HG02973 (cell line): ENCODE results near the gene THAP2.

ENCODE experiments used
- ATAC-seq: cut with Tn5 transposase; IDR thresholded peaks from one replicate; pipeline ENCODE4 v1.9.1; 2021; ENCODE audit warnings: moderate library complexity; ENCODE audit not compliant: unreplicated experiment

THAP2 gene

DNA sequence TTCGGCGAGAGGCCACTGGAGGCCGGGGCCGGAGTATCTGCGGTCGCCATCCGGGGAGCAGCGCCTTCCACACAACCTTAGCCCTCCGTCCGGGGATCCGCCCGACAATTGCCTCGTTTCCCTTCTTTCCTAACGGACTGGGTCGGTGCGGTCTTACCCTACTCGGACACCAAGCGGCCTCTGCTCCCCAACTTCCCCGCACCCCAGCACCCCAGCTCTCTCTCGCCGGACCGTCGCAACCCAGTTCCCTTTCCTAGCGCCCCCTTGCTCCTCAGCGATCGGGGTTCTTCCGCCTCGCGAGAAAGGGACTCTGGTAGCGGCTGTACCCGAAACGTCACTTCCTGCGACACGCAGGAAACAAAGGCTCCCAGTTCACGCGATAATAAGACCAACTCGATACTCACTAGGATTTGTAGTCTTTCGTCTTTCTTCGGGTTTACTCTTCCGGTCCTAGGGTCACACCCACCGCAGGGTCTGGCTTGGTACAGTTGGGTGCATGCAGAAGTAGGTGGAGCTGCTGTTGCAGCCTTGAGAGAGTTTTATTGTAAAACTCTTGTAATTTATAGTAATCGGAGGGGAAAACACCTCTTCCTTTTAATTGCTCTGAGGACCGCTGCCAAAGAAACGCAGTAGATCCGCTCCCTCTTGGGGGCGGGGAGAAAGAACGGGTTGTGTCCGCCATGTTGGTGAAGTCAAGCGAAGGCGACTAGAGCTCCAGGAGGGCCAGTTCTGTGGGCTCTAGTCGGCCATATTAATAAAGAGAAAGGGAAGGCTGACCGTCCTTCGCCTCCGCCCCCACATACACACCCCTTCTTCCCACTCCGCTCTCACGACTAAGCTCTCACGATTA is at the start of gene THAP2, which contains the start of gene ZFC3H1:
Gene THAP2 (plus strand): TSS at position 741 of the 850 bp plus-strand sequence. CDS start 209 bp downstream, outside the sequence.
Gene ZFC3H1 (minus strand): TSS at position 288 of the 850 bp plus-strand sequence. CDS start 238 bp downstream, at position 50.
- ATAC-seq: peak; percentile 93

DNA sequence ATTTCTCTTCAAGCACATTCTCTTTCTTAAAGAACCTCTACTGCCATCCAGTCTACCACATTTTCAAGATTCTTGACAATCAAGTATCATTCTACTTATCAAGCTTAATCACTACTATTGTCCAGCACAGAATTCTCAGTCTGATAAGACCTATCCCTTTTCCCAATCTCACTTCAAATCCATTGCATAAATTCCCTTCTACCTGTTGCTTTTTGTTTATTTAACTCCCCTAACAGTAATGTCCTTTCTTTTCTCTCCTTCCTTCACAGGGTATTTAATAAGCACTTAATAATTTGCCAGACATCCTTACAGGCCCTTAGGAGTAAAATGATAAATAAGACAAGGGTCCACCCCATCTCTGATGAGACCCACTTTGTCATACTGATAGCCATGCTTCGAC is 42.2 kb upstream of the THAP2 start:
- no peak for ATAC-seq

- no peak for ATAC-seq
These were observed 38.6 kb upstream of the THAP2 start for GRCh38 chr12:71625476-71625875.

GRCh38 chr12:71626098-71626497 is 38.0 kb upstream of the THAP2 start:
- no peak for ATAC-seq

- no peak for ATAC-seq
These were observed 37.3 kb upstream of the THAP2 start for GRCh38 chr12:71626768-71627167.

- no peak for ATAC-seq
These were observed 36.6 kb upstream of the THAP2 start for GRCh38 chr12:71627438-71628002.

DNA sequence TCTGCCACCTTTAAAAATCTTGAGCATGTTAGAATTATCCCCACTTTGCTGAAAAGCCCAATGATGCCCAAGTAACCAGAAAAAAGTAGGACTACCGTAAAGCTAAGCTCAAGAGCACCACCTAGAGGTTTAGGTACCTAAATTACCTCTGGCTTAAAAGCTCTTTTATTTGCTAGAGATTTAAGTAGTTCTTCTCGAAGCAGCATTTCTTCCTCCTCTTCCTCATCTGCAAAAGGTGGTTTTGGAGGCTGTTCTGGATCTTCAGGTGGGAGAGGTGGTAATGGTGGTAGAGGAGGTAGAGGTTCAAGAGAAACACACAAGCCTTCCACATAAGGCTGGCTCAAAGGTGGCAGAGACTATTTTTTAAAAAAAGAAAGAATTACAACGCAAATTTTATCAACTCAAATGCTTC is 27.4 kb upstream of the THAP2 start:
- ATAC-seq: peak; percentile 50

DNA sequence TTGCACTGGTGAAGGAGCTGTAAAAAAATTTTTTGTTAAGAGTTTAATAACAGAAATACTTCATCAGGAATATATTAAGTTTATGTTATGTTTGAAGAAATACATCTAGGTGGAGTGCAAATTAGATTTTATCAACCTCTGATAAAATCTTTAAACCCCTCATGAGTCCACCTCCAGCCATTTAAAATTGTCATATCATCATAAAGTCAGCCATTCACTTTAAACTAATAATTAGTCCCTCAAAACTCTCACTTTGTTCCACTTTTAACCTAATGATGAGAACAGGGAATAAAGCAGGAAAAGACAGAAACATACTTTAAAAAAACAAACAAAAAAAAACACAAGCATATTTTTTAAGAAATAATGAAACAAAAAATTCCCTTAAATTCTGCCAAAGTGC is 25.6 kb upstream of the THAP2 start:
- no peak for ATAC-seq

DNA sequence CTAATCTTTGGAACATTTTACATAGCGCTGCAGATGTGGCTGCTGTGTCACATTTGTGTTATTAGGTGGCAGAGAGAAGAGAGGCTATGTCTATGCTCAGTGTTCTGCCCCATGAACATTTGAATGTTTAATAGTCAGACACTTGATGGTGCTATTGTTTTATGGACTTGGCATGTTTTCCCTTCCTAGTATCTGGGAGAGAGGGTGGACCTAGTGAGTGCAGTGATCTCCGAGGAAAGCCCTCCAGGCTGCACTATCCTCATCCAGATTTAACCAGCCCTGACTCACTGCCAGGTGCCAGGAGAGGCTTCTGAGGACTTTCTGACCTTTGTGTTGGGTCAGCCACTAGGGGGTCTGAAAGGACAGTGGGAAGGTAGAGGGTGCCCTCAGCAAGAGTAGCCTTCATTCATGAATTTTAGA is 24.8 kb upstream of the THAP2 start:
- ATAC-seq: peak; percentile 40

DNA sequence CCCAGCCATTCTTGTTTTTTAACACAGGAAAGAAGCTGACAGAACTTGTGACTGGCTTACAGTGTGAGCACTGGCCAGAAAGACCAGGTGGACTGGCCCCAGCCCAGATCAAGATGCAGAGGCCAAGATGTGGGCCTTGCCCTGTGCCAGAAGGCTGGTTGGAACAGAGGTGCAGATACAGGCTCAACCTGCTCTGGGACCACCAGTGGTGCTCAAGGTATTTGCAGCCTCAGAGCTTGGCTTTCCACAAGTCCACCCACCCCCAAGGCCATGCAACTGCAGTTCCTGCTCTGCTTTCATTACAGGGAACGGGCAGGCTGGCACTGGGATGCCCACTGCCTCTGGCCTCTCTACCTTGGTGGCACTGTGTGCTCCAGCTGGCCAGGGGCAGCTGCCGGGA is 23.8 kb upstream of the THAP2 start:
- ATAC-seq: no peak

DNA sequence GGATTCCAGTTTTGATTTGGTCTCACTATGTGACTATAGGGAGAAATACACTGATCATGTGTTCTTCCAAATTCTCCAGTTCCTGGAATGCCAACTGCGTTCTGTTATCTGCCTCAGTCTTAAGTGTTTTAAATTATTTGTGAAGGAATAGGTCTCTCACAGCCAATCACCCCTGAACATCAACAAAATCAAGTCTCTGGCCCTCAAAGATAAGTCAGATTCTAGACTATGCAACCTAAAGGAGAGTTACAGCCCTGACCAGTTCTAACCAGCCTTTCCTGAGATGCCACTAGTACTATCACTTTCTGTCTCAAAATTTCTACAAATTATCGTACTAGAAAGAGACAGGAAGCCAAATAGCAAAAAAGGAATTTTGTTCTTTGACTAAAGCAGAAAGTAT is 22.7 kb upstream of the THAP2 start:
- no peak for ATAC-seq

DNA sequence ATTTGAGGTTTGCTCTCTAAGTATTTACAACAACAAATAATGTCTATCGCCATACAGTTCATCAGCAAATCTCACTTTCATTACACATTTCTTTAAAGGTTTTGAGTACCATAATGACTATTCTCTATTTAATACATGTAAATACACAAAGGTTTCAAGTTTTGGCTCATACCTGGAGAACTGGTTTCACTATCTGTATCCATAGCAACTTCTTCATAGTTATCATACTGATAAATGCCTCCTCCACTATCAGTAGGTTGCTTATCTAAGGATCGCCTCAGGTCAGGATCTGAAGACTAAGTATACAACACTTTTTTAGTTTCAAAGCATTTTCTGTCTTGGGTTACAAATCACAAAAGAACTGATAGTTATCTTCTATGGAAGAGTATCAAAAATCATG is 21.8 kb upstream of the THAP2 start:
- ATAC-seq: peak; percentile 75

DNA sequence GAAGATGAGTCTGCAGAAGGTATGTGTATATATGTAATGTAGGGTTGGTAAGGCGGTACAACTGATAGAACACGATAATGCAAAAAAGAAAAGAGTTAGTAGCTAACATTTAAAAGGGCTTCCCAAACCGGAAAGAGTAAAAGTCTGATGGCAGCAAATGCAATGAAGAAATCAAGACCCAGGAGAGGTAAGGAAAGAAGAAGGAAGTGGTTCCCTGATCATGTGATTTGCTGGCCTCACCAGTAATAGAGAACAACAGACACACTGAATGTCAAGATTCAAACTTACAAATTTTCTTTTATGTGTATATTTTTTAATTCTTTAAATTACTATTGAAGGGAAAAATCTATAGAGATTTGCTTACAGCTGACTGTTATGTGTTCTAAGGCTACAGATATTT is 18.8 kb upstream of the THAP2 start:
- no peak for ATAC-seq

DNA sequence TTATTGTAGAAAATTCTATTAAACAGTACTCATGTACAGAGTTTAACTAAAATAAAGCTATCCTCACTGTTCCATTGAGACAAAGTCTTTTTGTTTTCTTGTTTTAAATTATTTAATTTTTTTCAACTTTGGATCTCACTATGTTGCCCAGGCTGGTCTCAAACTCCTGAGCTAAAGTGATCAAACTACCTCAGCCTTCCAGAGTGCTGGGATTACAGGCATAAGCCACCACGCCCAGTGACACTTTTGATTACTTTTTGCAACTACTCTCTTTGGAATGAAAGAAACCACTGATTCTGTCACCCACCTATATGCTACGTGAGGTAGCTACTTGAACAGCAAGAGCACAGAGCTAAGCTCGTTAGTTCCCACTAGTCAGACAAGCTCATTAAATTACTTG is 17.6 kb upstream of the THAP2 start:
- ATAC-seq: no peak

- ATAC-seq: no peak
These were observed 15.6 kb upstream of the THAP2 start for GRCh38 chr12:71648537-71648936.

GRCh38 chr12:71649401-71649800 is 14.7 kb upstream of the THAP2 start:
- no peak for ATAC-seq

- no peak for ATAC-seq
These were observed 11.4 kb upstream of the THAP2 start for GRCh38 chr12:71652656-71653055.

- ATAC-seq: no peak
These were observed 11.0 kb upstream of the THAP2 start for GRCh38 chr12:71653137-71653536.

- ATAC-seq: no peak
These were observed 9.9 kb upstream of the THAP2 start for GRCh38 chr12:71654200-71654599.

GRCh38 chr12:71655495-71655894 is 8.6 kb upstream of the THAP2 start:
- ATAC-seq: no peak

GRCh38 chr12:71655907-71656306 is 8.2 kb upstream of the THAP2 start:
- no peak for ATAC-seq

DNA sequence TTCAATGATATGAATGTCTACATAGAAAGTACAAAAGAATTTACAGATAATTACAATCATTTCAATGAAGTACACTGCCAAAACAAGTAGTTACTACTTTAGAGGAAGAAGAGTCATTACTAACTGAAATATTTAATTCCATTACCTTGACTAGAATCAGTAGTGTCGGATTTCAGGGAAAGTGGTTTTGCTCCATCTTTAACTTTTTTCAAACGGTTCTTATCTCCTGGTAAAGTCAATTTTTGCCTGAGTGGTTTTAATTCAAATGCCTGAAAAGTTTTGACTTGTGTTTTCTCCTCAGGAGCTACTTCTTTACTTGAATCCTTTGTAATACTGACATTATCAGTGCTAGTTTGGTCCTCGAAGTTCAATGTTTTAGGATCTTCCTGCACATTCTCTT is 7.4 kb upstream of the THAP2 start:
- no peak for ATAC-seq
